Nephron progenitor cell (in vitro differentiated cells): ENCODE data around the gene PCDHGA11.

Experiments
- DNase-seq: peaks from one replicate; pipeline ENCODE4 v3.0.0; 2021
- H3K27ac Mint-ChIP-seq: 2 replicates; pipeline ENCODE4 v1.8.0; 2021; ENCODE audit warnings: mild to moderate bottlenecking, moderate library complexity, mixed read lengths
- H3K27me3 Mint-ChIP-seq: 2 replicates; pipeline ENCODE4 v1.8.0; 2021; ENCODE audit warnings: mild to moderate bottlenecking, low read depth, mixed read lengths; ENCODE audit not compliant: poor library complexity
- H3K36me3 Mint-ChIP-seq: 2 replicates; pipeline ENCODE4 v1.8.0; 2021; ENCODE audit warnings: low read depth, mixed read lengths
- H3K4me1 Mint-ChIP-seq: 2 replicates; pipeline ENCODE4 v1.8.0; 2021; ENCODE audit warnings: mixed read lengths
- H3K4me3 Mint-ChIP-seq: 2 replicates; pipeline ENCODE4 v1.8.0; 2021; ENCODE audit warnings: mild to moderate bottlenecking, moderate library complexity, mixed read lengths
- H3K9me3 Mint-ChIP-seq: 2 replicates; pipeline ENCODE4 v1.8.0; 2021; ENCODE audit warnings: mild to moderate bottlenecking, moderate library complexity, mixed read lengths
- TF ChIP-seq, protein P1 (sequence below): fragments of 200-600 bp; sonication (generic); IDR thresholded peaks from 2 replicates; pipeline ENCODE4 v1.5.0; 2021; ENCODE audit warnings: antibody characterized with exemption

Gene PCDHGA11

DNA sequence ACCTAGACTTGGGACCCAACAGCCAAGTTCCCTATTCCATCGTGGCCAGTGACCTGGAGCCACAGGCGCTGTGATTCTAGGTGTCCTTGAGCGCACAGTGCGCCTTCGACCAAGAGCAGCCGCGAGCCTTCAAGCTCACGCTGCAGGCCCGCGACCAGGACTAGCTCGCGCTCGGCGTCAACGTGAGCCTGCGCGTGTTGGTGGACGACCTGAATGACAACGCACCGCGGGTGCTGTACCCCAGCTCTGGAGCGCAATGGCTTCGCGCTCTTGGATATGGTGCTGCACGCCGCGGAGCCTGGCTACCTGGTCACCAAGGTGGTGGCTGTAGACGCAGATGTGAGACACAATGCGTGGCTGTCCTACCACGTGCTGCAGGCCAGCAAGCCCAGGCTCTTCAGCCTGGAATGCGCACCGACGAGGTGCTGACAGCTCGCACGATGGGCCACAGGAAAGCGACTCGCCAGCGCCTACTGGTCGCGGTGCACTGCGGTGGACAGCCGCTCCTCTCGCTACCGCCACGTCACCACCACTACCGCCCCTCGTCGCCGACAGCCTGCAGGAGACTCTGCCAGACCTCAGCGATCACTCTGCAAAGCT, 20.8 kb downstream of the PCDHGA11 start:
- no peak for DNase-seq
- Mint-ChIP-seq H3K36me3 (peaks cover 92% of the 10 kb centered on the region), H3K4me3 (no peak overlapping the region), H3K4me1 (no peaks in the 10 kb centered on the region), H3K9me3 (peaks cover 89% of the 10 kb centered on the region), H3K27ac (no peak overlapping the region), H3K27me3 (no peaks in the 10 kb centered on the region)
- TF ChIP-seq, protein P1, sequence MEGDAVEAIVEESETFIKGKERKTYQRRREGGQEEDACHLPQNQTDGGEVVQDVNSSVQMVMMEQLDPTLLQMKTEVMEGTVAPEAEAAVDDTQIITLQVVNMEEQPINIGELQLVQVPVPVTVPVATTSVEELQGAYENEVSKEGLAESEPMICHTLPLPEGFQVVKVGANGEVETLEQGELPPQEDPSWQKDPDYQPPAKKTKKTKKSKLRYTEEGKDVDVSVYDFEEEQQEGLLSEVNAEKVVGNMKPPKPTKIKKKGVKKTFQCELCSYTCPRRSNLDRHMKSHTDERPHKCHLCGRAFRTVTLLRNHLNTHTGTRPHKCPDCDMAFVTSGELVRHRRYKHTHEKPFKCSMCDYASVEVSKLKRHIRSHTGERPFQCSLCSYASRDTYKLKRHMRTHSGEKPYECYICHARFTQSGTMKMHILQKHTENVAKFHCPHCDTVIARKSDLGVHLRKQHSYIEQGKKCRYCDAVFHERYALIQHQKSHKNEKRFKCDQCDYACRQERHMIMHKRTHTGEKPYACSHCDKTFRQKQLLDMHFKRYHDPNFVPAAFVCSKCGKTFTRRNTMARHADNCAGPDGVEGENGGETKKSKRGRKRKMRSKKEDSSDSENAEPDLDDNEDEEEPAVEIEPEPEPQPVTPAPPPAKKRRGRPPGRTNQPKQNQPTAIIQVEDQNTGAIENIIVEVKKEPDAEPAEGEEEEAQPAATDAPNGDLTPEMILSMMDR, result no peak

DNA sequence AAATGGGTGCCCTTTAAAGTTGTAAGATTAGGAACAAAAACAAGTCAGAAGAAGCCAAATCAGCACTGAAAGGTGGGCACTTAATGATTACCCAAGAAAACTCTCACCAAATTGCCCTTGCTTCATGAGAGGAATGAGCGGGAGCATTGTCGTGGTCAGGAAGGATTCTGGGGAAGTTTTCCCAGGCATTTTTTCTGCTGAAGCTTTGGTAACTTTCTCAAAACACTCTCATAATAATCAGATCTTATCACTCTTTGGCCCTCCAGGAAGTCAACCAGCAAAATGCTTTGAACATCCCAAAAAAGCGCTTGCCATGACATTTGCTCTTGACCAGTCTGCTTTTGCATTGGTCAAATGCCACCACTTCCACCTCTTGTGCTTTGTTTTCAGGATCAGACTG, 44.5 kb downstream of the PCDHGA11 start:
- no peak overlapping the region for H3K4me3 Mint-ChIP-seq
- no peaks in the 10 kb centered on the region for H3K4me1 Mint-ChIP-seq
- H3K36me3 Mint-ChIP-seq, result peaks cover 49% of the 10 kb centered on the region
- TF ChIP-seq, protein P1, result no peak
- H3K27me3 Mint-ChIP-seq, result no peaks in the 10 kb centered on the region
- no peak for DNase-seq
- peaks cover 20% of the 10 kb centered on the region for H3K9me3 Mint-ChIP-seq
- peak overlapping the region; percentile 25 for H3K27ac Mint-ChIP-seq
